ENCODE measurements around the gene ARHGAP21.

GRCh38 chr10:24554036-24554435, 169.7 kb downstream of the ARHGAP21 start:
- no peak for TF ChIP-seq CTCF (IDR thresholded peaks at IDR 0.05)
- no peak for TF ChIP-seq POLR2A (IDR thresholded peaks at IDR 0.05)

Measured in heart left ventricle (tissue), 13 donors.